CD4-positive, alpha-beta T cell treated with Interleukin-1 beta for 1 hour (primary cell): Measurements from ENCODE around the gene CALM3.
"Not testable (repeated sequence)": the region's sequence is repeated elsewhere in the genome, so short reads cannot be mapped to it uniquely, and the experiment has no call there.

Experiments
- DNase-seq, 2 donors: peaks; one replicate each; pipeline ENCODE4 v3.0.0-alpha.2; 2020 to 2022

The CALM3 gene

GRCh38 chr19:46601318-46602224 is at the start of gene CALM3:
TSS of gene CALM3 (plus strand) at chr19:46601330. CDS start at chr19:46601435, 105 bp downstream.
- no peak for DNase-seq

- no peak for DNase-seq
Observed at GRCh38 chr19:46552891-46553290, 48.2 kb upstream of the CALM3 start.

- no peak for DNase-seq
Observed at GRCh38 chr19:46554161-46554560, 47.0 kb upstream of the CALM3 start.

GRCh38 chr19:46555628-46556280 is 45.4 kb upstream of the CALM3 start:
- DNase-seq = no peak

- not testable (repeated sequence) for DNase-seq
Observed at GRCh38 chr19:46556471-46556870, 44.7 kb upstream of the CALM3 start.

- no peak for DNase-seq
Observed at GRCh38 chr19:46559203-46559602, 41.9 kb upstream of the CALM3 start.

- DNase-seq = not testable (repeated sequence)
Observed at GRCh38 chr19:46559675-46560074, 41.5 kb upstream of the CALM3 start.

- DNase-seq = no peak
Observed at GRCh38 chr19:46564701-46565100, 36.4 kb upstream of the CALM3 start.

GRCh38 chr19:46571495-46571894 is 29.6 kb upstream of the CALM3 start:
- DNase-seq = peak in 1 of 2 donors; percentile 15

GRCh38 chr19:46573679-46574498 is 27.2 kb upstream of the CALM3 start:
- no peak for DNase-seq

- DNase-seq = peak; percentile 26 to 45
Observed at GRCh38 chr19:46574533-46574932, 26.6 kb upstream of the CALM3 start.

GRCh38 chr19:46578450-46578849 is 22.7 kb upstream of the CALM3 start:
- no peak for DNase-seq

- peak in 1 of 2 donors; percentile 18 for DNase-seq
Observed at GRCh38 chr19:46579361-46579879, 21.7 kb upstream of the CALM3 start.

GRCh38 chr19:46580247-46580646 is 20.9 kb upstream of the CALM3 start:
- DNase-seq = no peak

GRCh38 chr19:46585539-46585938 is 15.6 kb upstream of the CALM3 start:
- no peak for DNase-seq

GRCh38 chr19:46586294-46586693 is 14.8 kb upstream of the CALM3 start:
- DNase-seq = no peak

- DNase-seq = no peak
Observed at GRCh38 chr19:46587861-46588260, 13.3 kb upstream of the CALM3 start.

- no peak for DNase-seq
Observed at GRCh38 chr19:46591254-46591653, 9.9 kb upstream of the CALM3 start.

GRCh38 chr19:46591870-46592269 is 9.3 kb upstream of the CALM3 start:
- no peak for DNase-seq

- DNase-seq = no peak
Observed at GRCh38 chr19:46596008-46596407, 5.1 kb upstream of the CALM3 start.

GRCh38 chr19:46598372-46598917 is 2.7 kb upstream of the CALM3 start:
- no peak for DNase-seq

- no peak for DNase-seq
Observed at GRCh38 chr19:46599716-46600373, 1.3 kb upstream of the CALM3 start.
